Measurements from ENCODE around the gene HCN4.
A peak's percentile ranks its signal among the peaks of the same experiment; 100 is the strongest.

HCN4 gene

GRCh38 chr15:73284090-73284716, 84.6 kb downstream of the HCN4 start:
- intact Hi-C loops (cut with DNase I; ENCODE audit: low total_unique reads), result no loop called here
- H3K27ac ChIP-seq, result peak overlapping the region in 1 of 2 donors; percentile 41
- no peak for DNase-seq
- TF ChIP-seq CTCF (IDR thresholded peaks at IDR 0.05), result peak; percentile 34 to 42
- peaks cover 0 to 23% (median 8%) of the 10 kb centered on the region in 4 donors for H3K4me1 ChIP-seq
- no peaks in the 10 kb centered on the region for H3K27me3 ChIP-seq
- no peaks in the 10 kb centered on the region for H3K9me3 ChIP-seq
- no peak overlapping the region for H3K4me3 ChIP-seq
- peaks cover 29 to 68% (median 33%) of the 10 kb centered on the region in 3 donors for H3K36me3 ChIP-seq

- TF ChIP-seq CTCF (IDR thresholded peaks at IDR 0.05), result no peak
- H3K36me3 ChIP-seq, result peaks cover 26 to 65% (median 27%) of the 10 kb centered on the region in 3 donors
- H3K4me3 ChIP-seq, result no peak overlapping the region
- no peaks in the 10 kb centered on the region for H3K27me3 ChIP-seq
- no peaks in the 10 kb centered on the region for H3K9me3 ChIP-seq
- peaks cover 0 to 23% (median 8%) of the 10 kb centered on the region in 4 donors for H3K4me1 ChIP-seq
- no peak for DNase-seq
- H3K27ac ChIP-seq, result peak overlapping the region; percentile 41 to 55
- intact Hi-C loops (cut with DNase I; ENCODE audit: low total_unique reads), result no loop called here
Measured at GRCh38 chr15:73283366-73283962, 85.3 kb downstream of the HCN4 start.

- intact Hi-C loops (cut with DNase I; ENCODE audit: low total_unique reads), result no loop called here
- peak overlapping the region; percentile 41 to 55 for H3K27ac ChIP-seq
- no peaks in the 10 kb centered on the region for H3K9me3 ChIP-seq
- no peaks in the 10 kb centered on the region for H3K27me3 ChIP-seq
- peaks cover 19 to 65% (median 22%) of the 10 kb centered on the region in 3 donors for H3K36me3 ChIP-seq
- DNase-seq, result no peak
- no peak for TF ChIP-seq CTCF (IDR thresholded peaks at IDR 0.05)
- no peak overlapping the region for H3K4me3 ChIP-seq
- peaks cover 0 to 26% (median 8%) of the 10 kb centered on the region in 4 donors for H3K4me1 ChIP-seq
Measured at GRCh38 chr15:73282567-73283365, 86.0 kb downstream of the HCN4 start.

- no peak for DNase-seq
- no peak for TF ChIP-seq CTCF (IDR thresholded peaks at IDR 0.05)
- H3K27me3 ChIP-seq, result no peaks in the 10 kb centered on the region
- peaks cover 2 to 31% (median 6%) of the 10 kb centered on the region in 3 donors for H3K36me3 ChIP-seq
- no peak overlapping the region for H3K4me3 ChIP-seq
- H3K4me1 ChIP-seq, result peaks cover 0 to 4% (median 0%) of the 10 kb centered on the region in 4 donors
- intact Hi-C loops (cut with DNase I; ENCODE audit: low total_unique reads), result loop anchor here (10.0 kb wide), 1 partner anchor 491 kb away; the partner anchor contains the start of gene ADPGK
- no peak overlapping the region for H3K27ac ChIP-seq
- no peaks in the 10 kb centered on the region for H3K9me3 ChIP-seq
Measured at GRCh38 chr15:73275862-73276261, 92.9 kb downstream of the HCN4 start.

GRCh38 chr15:73273181-73274002, 95.4 kb downstream of the HCN4 start:
- Histone ChIP-seq H3K27me3 (no peaks in the 10 kb centered on the region), H3K9me3 (no peaks in the 10 kb centered on the region), H3K4me3 (no peak overlapping the region), H3K4me1 (peaks cover 0 to 4% (median 0%) of the 10 kb centered on the region in 4 donors), H3K27ac (no peak overlapping the region), H3K36me3 (peaks cover 13 to 41% (median 14%) of the 10 kb centered on the region in 3 donors)
- peak; percentile 68 to 70 for TF ChIP-seq CTCF (IDR thresholded peaks at IDR 0.05)
- intact Hi-C loops (cut with DNase I; ENCODE audit: low total_unique reads), result loop anchor here (10.0 kb wide), 1 partner anchor 489 kb away; the partner anchor contains the start of gene ADPGK
- DNase-seq, result peak in 1 of 2 donors; percentile 38

Measured in tibial artery (tissue), 4 donors.